GM19463 (cell line): Measurements from ENCODE around the gene HOXC10.

ENCODE experiments used
- ATAC-seq: cut with Tn5 transposase; IDR thresholded peaks from one replicate; pipeline ENCODE4 v1.9.1; 2021; ENCODE audit warnings: mild to moderate bottlenecking, moderate library complexity; ENCODE audit not compliant: unreplicated experiment

HOXC10 gene

DNA sequence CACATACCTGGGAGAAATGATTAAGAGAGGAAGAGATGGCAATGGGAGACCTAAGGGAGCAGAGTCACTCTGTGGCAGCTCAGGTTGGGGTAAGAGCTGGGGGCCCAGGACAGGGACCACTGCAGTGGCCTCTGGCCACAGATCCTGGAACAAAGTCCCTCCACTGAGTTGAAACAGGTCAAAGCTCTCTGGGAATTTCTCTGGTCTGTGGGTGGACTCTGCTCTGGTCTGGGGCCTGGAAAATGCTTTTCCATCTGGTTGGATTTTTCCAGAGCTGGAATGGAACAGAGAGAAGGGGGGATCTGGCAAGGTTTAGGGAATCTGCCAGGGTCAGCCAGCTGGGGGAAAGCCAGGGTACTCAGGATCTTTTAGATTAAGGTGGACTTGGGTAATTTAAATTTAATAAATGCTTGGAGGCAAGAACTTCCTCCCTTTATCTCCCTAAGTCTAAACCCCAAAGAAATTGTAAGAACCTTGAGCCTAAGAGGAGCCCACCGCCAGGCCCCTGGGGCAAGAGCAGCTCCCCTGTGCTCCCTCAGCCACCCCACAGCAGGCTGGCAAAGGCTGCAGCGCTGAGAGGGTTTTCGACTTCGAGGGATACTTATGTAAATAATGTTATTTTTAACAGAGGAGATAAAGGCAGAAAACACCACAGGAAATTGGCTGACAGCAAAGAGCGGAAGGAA is 3.7 kb downstream of the HOXC10 start:
- no peak for ATAC-seq

DNA sequence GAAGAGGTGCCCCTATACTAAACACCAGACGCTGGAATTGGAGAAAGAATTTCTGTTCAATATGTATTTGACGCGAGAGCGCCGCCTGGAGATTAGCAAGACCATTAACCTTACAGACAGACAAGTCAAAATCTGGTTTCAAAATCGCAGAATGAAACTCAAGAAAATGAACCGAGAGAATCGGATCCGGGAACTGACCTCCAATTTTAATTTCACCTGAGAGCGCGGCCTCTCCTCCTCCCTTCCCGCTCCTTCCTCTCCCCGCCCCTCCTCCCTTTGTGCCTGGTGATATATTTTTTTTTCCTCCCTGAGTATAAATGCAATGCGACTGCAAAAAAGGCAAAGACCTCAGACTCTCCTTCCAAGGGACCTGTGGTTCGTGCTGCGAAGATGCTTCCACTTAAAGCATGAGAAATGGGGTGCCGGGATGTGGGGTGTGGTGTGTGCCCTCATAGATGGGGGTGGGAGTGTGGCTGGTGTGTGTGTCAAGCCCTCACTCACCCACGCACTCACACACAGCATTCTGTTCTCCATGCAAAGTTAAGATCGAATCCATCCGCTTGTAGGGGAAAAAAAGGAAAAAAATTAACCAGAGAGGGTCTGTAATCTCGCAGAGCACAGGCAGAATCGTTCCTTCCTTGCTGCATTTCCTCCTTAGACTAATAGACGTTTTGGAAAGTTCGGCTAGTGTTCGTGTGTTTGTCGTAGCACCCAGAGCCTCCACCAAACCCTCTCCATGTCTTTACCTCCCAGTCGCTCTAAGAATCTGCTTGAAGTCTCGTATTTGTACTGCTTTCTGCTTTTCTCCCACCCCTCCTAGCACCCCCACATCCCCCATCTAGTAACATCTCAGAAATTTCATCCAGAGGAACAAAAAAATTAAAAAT is 4.5 kb downstream of the HOXC10 start:
- ATAC-seq, result peak; percentile 43

DNA sequence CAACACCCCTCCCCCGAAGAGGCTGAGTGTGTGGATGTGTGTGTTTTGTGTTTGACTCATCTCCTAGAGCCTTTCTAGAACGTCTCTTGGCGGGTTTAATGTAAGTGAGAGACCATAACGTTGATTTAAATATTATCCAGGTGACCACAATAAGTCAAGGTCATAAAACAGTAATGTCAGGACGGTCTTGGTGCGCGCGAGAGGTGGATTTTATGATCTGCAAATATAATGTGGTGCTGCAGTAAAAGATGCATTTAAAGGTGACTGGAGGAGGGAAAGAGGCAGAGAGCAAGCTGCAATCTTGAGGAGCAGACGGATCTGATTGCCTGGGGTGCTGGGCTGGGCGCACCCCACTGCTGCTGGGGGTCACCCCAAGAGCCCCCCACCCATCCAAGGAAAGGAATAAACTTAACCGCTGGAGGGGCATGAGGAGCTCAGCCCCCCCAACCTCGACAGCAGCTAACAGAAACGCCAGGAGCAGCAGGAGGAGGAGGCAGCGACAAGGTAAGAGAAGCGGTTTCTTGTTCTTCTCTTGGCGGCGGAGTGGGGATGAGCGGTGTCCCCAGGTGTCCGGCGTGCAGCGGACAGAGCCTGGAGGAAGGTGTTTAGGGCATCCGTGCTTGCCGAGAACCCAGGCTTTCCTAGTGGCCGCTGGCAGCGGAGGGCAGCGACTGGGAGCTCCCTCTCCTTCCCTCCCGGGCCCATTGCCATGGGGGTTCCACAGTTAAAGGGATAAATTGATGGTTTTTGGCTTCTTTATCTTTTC is 5.5 kb downstream of the HOXC10 start:
- no peak for ATAC-seq

DNA sequence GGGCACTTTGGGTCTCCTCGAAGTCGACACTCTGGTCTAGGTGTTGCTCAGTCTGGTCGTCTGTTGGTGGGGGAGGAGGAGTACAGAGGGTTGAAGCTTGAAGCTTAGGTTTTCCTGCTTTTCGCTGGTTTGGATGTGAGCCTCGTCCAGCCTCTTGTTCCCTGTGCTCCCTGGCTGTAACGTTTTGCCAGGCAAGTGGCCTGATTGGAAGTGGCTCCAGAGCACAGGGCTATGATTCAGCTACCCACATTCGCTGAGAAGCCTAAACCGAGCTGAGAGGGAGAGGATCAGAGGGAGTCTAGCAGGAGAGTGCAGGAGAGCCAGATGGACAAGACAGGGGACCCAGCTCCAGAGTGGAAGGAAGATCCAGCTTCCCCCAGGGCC is 6.1 kb downstream of the HOXC10 start:
- ATAC-seq, result no peak

DNA sequence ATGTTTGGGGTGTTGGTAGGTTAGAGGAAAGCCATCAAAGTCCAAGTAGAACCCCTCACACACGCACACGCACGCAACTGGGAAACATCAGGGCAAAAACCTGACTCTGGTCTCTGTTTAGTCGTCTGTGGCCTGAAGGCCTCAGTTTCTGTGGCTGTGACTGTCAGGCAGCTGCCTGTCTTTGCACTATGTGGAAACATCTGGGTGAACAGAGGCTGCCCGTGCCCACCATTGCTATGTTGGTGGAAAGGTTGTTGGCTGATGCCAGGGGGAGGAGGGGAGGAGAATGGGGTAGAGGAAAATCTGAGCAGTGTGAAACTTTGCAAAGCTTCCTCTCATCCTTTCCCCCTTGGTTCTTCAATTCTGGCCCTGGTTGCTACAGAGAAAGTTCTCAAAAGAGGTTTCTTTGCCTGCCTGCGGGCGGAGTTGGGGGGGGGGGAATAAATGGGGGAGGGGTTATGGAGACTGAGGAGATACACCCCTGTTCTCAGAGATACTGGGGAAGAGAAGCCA is 7.5 kb downstream of the HOXC10 start:
- no peak for ATAC-seq

DNA sequence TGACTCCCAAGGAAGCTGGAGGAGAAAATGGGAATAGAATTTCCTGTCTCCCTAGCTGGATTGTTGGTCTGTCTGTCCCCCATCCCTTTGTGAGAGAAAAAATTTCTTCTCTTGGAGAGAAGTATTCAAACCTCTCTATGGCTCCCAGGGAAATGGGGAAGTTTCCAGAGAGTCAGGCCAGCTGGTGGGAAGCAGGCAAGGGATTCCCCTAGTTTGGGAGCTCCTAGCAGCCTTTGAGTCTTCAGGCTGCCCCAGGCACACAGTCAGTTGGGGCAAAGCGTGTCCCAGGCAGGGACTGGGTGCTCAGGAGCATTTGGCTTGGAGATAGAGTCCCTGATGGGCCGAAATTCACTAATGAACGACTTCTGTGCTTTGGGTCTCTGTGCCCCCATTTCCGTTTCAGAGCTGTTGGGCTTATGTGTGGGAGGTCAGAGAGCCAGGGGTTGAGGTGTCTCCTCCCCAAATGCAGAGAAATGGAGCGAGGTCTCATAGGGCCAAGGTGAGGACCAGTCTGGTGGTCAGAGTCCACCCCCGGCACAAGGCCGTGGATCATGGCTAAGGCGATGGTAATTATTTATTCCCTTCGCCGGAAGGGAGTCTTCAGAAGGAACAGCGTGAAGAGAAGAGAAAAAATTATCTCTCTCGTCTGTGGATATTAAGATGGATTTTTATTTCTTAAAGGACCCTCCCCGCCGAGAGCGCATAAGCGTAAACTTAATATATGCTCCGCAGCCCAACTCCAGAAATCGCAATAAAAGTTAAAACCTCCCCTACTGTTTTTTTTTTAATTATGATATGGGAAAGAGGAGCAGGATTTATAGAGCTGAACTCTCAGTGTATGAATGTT is 8.4 kb downstream of the HOXC10 start:
- no peak for ATAC-seq

DNA sequence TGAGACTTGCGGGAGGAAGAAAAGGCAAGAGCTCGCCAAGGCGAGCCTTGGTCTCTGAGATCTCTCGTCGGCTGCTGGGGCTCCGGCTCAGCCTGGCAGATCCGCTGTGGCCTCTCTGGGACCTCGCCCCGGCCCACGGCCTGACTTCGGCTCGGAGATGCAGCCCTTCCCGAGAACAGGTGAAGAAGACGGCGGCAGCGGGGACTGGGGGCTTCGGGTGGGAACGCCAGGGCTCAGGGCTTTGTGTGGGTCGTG is 9.0 kb downstream of the HOXC10 start:
- no peak for ATAC-seq

DNA sequence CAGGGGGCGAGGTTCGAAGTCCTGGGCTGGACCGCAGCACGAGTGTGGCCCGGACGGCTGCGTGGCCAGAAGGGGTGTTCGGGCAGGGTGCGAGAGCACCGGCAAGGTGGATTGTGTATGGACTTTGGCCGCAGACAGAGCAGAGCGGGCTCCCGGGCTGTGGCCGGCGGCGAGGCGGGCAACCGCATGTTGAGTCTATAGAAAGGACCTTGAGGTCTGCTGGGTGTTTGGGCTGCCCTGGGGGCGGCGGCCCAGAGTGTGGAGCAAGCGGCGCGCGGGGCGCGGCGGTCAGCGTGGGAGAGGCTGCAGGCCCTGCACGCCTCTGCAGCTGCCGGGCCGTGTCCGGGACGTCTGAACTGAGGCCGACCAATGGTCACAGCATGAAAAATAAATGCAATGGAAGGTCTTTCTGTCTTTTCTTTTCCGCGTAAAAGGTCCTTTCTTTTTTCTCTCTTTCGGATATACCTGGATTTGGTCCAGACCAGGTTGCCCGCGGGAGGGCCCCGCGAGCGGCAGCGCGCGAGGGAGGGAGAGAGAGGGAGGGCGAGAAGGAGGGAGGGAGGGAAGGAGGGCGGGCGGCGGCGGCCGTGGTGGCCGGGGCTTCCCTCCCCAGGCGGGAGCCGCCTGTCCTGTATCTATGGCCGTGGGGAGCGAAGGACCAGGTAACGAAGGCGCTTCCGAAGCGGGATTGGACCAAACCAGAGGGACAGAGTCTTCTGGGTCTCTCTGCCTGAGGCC is 9.5 kb downstream of the HOXC10 start:
- no peak for ATAC-seq

DNA sequence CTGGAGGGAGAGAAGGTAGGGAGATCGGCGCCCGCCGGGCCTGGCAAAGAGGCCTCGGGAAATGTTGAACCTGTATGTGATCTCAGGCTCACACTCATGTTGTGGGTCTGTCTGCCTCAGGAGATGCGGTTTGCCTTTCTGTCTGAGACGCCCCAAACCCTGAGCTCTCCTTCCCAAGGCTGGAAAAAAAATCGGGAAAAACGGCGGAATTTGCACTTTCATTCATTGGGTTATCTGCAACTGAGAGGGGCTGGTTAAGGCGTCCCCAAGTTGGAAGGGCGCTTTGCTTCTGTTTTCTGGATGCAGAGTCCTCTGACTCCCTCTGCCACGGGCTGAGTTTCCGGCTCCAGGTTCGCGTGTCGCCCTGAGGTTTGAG is 10.0 kb downstream of the HOXC10 start:
- ATAC-seq, result no peak

DNA sequence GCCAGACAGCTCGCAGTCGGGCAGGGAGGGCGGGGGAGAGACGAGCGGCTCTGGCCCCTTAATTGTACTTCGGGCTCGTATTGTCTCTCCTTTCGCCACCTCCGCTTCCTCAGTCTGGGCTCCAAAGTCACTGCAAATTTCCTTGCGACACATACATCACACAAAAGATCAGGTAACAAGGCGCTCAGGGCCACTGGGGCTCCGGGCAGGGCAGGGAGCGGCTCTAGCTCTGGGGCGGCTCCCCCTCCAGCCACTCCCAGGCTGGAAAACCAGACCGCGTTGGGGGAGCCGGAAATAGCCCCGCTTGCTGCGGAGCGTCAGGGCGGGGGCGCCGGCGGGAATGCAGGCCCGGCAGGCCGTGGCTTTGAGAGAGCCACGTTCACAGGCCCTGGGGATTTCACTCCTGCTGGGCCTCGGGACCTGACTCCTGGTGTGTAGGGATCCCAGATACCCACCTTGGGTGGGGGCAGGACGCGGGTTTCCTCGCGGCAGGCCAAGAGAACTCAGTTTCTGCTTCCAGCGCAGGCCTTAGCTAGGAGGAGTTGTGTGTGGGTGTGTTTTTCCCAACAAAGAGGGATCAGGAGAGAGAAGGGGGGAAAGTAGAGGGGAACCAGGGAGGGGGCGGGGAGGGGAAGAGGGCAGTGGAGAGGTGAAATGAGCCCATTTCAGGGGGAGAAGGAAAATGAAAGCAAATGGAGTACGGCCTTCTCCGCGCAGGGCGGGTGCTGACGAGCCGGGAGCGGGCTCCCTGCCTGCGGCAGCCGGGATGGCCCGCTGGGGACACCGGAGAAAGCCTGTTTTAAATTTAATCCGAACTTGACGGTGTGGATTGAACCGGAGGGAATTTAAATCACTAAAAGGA is 10.7 kb downstream of the HOXC10 start:
- no peak for ATAC-seq

DNA sequence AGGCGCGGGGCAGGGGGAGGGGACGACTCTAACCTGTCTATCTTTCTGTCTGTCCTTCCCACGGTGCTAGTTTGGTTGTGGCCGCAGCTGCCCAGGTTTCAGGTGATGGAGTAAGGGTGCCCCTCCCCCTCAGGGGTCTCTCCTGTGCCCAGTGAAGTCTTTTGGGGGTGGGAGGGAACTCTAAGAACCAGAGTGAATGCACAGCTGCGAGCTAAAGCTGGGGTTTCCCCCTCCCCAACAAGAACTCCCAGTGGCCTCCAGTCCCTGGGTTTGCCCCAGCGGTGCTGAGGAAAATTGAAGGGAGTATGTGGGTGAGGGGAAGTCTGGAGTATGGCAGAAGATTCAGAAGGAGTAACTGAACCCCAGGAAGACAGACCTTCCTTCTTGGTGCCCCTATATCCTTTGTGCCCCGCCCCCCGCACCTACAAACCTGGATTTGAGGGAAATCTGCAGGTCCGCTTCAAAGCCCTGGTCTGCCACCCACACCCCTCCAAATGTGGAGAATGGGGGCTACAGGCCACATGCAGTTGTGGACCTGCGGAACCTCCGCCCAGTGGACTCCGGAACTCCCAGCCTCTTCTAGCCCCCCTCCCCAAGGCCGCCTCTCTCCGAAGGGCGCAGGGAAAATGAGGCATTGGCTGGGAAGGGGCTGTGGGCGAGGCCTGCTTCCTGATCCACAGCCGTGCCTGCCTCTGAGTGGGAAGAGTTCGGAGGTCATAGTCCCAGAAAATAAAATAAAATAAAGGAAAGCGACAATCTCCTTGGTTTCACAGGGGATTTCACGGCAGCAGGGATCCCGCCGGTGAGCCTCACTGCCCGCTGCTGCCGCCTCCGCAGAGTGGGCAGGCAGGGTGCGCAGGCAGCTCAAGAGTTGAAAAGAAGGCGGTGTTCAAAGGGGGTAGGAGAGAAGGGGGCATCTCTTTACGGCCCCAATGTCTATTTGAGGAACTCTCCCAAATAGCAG is 11.6 kb downstream of the HOXC10 start:
- ATAC-seq, result no peak

DNA sequence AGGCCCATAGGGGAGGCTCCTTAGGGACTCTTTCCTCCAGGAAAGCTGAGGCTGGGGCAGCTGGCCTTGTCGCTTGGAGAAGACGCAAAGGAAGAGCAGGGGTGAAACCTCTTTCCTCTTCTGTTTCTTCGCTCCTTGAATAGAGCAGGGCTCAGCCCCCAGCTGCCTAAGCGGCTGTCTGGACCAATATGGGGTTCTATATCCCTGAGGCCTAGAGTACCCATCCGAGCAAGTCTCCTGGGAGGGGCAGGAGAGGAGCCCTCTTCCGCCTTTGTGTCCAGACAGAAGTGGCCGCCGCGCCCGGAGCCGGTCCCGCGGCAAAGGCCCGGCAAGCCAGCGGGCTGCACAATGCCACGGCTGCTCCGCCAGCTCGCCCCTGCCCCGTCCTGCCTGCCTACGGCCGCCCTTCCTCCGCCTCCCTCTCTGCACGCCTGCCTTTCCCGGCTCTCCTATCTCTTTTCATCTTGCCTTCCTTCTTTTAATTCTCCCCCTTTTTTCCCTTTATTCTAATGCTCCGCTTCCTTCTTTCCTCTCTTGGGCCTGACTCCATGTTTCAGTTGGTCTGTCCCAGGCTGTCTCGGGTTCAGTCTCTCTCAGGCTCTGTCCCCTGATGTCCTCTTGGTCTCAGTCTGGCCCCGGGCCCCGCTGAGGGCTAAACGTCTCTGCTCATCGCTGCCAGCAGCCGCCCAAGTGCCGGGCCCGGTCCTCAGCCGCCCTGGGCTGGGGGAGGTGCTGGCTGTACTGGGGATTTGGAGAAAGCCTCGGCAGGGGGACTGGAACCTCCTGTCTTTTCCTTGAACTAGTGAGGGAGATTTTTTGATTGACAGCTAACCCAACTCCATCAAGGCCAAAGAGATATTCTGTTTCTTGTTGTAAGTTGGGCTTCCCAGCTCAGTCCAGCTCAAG is 12.5 kb downstream of the HOXC10 start:
- ATAC-seq, result no peak

DNA sequence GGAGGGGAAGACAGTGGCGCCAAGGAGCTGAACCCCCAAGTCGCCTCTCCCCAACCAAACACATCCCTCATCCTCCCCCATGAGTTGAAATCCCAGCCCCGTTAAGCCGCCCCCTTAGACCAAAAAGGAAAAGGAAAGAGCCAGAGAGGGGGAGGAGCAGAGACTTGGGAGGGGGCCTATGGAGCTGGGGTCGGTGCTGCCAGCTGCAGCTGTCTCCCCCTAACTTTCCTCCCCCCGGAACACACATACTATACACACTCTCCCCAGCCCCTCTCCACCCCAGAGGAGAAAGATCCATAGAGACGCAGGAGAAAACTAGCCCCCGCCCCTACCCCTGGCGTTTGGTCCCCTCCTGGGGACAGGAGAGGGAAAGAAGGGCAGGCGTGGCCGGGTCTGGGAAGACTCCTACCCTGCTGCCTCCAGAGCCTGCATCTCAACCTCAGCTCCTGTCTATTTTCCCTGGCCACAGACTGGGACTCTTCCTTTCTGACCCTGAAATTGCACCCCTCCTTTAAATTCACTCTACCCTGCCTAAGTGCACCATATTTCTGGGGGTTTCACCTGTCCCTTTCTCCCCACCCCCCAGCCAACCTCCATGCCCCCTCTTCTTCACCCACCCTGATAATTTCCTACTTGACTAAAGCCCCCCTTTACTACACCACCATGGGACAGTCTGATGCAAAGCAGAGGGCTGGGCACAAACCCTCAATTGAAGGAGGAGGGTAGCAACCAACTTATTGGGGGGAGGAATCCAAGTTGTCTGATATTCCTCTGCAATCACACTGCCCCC is 13.4 kb downstream of the HOXC10 start:
- ATAC-seq, result no peak

DNA sequence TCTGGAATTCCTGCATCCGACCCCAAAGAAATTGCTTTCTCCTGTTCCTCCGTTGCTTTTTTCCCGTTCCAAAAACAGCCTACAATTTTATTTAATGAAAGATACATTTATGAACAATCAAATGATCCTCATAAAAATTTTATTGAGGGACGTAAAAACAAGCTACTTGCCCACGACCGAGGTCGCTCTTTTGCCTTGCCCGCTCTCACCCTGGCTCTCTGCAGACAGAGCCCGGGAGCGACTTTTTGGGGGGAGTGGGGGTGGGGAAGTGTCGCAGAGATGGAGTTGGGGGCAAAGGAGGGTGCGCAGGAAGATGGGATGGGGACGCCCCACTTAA is 13.9 kb downstream of the HOXC10 start:
- no peak for ATAC-seq

DNA sequence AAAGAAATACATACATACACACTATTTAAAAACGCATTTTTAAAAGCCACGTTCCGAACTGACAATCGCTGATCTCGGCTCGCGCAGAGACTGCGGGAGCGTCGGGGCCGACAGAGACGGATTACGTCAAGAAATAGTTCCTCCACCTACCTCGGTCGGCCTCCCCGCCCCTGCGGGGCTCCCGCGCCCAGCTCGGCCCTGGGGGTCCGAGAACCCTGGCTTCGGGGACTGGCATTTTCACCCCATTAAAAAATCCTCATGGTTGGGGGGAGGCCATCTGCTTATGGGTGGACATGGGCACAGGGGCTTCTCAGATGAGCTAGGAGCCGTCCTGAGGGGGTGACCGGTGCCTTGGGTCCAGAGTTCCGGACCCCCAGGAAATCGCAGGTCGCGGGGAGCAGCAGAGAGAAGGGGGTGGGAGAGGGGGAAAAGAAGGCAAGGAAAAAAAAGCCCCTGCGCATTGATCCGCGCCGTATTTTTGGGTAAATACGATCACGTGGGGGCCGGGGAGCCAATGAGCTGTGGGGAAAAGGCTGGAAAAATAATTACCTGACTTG is 14.7 kb downstream of the HOXC10 start:
- ATAC-seq, result no peak
